Retinal pigment epithelial cell (primary cell): ENCODE results near the gene RAB21.
A peak's percentile ranks its signal among the peaks of the same experiment; 100 is the strongest.
"Not testable (repeated sequence)": the region's sequence is repeated elsewhere in the genome, so short reads cannot be mapped to it uniquely, and the experiment has no call there.

Source experiments
- DNase-seq: peaks from one replicate; pipeline ENCODE4 v3.0.0-alpha.2; 2010; ENCODE audit warnings: low read depth
- H3K4me3 ChIP-seq: 2 replicates; pipeline ENCODE4 v1.5.1; 2011; ENCODE audit warnings: mild to moderate bottlenecking, low read length, control low read depth, moderate library complexity
- CTCF ChIP-seq: conservative IDR thresholded peaks from 2 replicates; pipeline ENCODE4 v1.5.1; 2011; ENCODE audit warnings: low read depth, low read length, control low read depth, inconsistent platforms

The RAB21 gene

GRCh38 chr12:71749666-71750065 is 5.0 kb upstream of the RAB21 start:
- no peak overlapping the region for H3K4me3 ChIP-seq
- no peak for TF ChIP-seq CTCF
- no peak for DNase-seq

DNA sequence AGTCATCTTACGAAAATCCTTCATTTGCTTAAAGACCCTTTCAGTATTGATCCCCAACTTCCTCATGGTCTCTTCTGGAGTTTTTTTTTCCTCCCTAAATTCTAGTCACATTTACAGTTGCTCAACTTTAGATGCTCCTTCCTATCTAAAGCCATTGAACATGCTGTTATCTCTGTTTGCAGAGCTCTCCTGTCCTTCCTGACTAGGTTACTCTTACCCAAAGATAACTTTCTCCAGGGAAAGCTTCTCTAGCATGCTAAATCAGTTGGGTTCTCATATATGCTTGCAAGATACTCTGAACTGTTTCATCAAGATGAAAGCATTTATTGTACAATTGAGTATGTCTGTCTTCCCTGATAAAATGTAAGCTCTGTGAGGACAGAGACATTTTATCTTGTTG is 1.8 kb upstream of the RAB21 start:
- TF ChIP-seq CTCF: no peak
- no peak for DNase-seq
- no peak overlapping the region for H3K4me3 ChIP-seq

DNA sequence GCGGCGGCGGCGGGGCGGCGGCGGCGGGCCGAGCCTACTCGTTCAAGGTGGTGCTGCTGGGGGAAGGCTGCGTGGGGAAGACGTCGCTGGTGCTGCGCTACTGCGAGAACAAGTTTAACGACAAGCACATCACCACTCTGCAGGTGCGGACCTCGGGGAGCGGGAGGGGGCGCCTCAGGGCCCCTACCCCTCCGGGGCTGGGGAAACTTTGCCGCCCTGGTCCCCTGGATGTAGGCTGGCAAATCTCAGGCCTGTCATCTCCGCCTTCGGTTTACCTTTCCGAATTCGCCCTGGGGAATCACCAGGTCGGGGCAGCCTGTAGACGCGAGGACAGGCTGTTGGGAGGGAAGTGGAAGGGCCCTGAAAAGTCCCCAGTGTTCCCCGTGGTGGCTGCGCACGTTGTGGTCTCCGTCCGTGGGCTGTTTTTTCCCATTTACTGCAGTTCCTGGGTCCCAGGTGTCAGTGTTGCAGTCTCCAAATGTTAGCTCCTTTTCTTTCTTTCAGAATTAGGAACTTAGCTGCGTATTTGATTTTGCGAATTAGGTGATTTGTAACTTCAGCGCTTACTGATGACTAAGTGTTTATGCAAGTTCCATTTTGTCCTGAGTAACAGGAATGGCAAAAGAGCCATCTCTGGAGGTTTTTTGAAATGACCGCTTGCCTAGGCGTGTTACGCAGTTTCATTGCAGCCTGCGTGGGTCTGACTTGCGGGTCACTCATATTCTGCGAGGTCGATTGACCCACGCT is 656 bp downstream of the RAB21 start:
- DNase-seq: no peak
- peak overlapping the region; percentile 80 for H3K4me3 ChIP-seq
- TF ChIP-seq CTCF: peak; percentile 20

- no peak for DNase-seq
- peak overlapping the region; percentile 80 for H3K4me3 ChIP-seq
- TF ChIP-seq CTCF: no peak
Measured at GRCh38 chr12:71756054-71756690, 1.5 kb downstream of the RAB21 start.

GRCh38 chr12:71759941-71760340 is 5.3 kb downstream of the RAB21 start:
- DNase-seq: no peak
- no peak overlapping the region for H3K4me3 ChIP-seq
- TF ChIP-seq CTCF: no peak

GRCh38 chr12:71760471-71760870 is 5.8 kb downstream of the RAB21 start:
- no peak for DNase-seq
- TF ChIP-seq CTCF: no peak
- H3K4me3 ChIP-seq: no peak overlapping the region

- not testable (repeated sequence) for H3K4me3 ChIP-seq, DNase-seq
Measured at GRCh38 chr12:71761354-71761753, 6.7 kb downstream of the RAB21 start.
